Skin epidermis (tissue), 12 donors: ENCODE data around the gene TANC1.
A peak's percentile ranks its signal among the peaks of the same experiment; 100 is the strongest.
"Not testable (repeated sequence)": the region's sequence is repeated elsewhere in the genome, so short reads cannot be mapped to it uniquely, and the experiment has no call there.

Experiments used
- H3K27ac ChIP-seq, 21 experiments: fragments of 200-600 bp; sonication (generic) in 11 of 21; one replicate each; pipeline ENCODE4 v1.5.0; 2020; ENCODE audit warnings: mild to moderate bottlenecking in 3 of 21, inconsistent platforms in 2 of 21, moderate library complexity in 2 of 21
- H3K4me3 ChIP-seq, 7 experiments: fragments of 200-600 bp; sonication (generic) in 2 of 7; one replicate each; pipeline ENCODE4 v1.5.0; 2020; ENCODE audit warnings: inconsistent platforms in 2 of 7, mild to moderate bottlenecking in 2 of 7, moderate library complexity in 1 of 7

TANC1 gene

DNA sequence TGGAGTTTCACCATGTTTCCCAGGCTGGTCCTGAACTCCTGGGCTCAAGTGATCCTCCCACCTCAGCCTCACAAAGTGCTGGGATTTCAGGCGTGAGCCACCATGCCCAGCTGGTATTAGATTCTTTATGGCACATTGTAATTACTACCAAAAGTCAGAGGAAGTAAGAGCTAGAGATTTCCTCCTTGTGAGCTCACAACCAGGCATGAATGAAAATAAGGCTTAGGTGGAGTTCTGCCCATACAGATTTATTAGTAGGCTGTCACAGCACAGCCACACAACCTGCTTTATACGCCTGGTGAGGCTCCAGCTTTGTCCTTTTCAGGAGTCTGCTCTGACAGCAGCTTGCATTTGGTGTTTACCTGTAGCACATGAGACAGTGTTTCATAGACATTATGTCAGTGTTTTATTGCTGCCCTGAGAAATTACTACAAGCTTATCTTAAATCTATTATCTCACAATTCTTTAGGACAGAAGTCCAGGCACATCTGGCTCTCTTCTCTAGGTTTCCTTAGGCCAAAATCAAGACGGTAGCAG is 156.6 kb downstream of the TANC1 start:
- Histone ChIP-seq H3K27ac (peak overlapping the region in 20 of 21 experiments; percentile 46 to 89 (median 80)), H3K4me3 (no peak overlapping the region)

DNA sequence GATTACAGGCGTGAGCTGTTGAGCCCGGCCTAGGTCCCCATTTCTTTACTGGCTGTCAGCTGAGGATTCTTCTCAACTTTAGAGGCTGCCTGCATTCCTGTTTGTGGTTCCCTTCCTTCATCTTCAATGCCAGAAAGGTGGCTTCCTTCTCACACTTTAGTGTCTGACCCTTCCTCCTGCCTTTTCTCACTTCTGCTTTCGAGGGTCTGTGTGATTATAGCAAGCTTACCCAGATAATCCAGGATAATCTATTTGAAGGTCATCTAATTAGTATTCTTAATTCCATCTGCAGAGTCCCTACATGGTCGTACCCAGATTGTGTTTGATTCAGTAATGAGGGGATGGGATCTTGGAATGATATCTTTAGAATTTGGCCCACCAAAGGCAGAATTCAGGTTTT is 157.4 kb downstream of the TANC1 start:
- peak overlapping the region in 17 of 21 experiments; percentile 11 to 89 (median 81) for H3K27ac ChIP-seq

DNA sequence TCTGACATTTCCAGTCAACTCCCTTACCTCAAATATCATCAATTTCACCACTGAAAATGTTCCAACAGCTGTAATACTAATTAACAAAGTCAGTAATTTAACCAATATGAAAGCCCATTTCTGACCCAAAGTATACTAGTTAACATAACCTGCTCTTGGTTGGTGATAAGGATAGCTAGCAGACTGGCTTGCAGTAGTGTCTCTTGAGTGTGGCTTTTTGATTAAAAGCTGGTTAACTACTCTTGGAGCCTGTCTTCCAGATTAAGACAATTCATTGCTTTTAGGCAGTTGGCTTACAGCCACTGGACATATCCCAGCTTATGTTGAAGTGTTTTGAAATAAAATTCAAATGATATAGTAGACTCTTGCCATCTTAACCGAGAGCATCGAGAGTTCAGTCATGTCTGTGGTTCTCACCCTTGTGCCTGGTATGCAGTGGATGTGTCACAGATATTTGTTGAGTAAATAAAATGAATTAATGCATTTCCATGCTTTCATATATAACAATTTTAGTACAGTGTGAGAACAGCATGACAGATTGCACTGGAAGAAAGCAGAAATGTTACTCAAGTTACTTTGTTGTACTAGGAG is 158.1 kb downstream of the TANC1 start:
- H3K27ac ChIP-seq: peak overlapping the region in 9 of 21 experiments; percentile 11 to 89 (median 80)
- H3K4me3 ChIP-seq: no peak overlapping the region

More for the DNA sequence above, 157.4 kb downstream of the TANC1 start:
- H3K4me3 ChIP-seq: no peak overlapping the region

DNA sequence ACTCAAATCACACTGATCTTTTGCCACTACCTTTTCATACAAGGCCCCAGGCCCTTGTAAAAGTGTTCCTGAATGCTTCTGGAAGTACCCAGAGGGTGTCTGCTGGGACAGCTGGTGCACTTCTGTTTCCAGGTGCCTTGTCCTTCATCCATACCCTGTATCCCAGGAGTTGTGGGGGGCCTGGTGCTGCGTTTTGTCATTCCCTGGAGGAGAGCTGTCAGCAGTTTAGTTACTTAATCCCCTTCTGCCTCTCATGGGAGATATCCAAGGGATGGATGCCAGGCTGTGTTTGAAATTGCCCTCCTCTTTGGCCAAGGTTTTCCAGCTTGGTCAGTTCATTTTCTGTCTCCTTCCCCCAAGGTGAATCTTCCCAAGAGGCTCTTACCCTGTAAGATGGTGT is 159.8 kb downstream of the TANC1 start:
- Histone ChIP-seq H3K27ac (peak overlapping the region in 2 of 21 experiments; percentile 10 to 50), H3K4me3 (no peak overlapping the region)

DNA sequence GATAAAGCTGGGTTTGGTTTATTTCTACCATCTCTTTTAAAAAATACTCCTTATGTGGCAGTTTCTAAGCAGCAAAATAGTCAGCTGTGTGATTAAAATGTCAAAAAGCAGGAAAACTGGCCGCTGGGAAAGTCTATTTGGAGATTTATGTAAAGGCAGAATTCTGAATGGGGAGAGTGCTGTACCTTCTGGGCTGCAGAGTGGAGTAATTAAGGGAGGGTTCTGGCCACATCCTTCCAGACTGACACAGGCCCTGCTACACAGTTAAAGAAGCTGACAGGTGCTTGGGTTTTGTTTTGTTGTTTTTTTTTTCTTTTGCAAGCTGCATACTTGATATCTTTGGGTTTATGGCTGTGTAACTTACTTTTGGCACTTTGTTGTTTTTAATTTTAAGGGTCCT is 160.8 kb downstream of the TANC1 start:
- Histone ChIP-seq H3K27ac (peak overlapping the region in 2 of 21 experiments; percentile 55 to 75), H3K4me3 (no peak overlapping the region)

DNA sequence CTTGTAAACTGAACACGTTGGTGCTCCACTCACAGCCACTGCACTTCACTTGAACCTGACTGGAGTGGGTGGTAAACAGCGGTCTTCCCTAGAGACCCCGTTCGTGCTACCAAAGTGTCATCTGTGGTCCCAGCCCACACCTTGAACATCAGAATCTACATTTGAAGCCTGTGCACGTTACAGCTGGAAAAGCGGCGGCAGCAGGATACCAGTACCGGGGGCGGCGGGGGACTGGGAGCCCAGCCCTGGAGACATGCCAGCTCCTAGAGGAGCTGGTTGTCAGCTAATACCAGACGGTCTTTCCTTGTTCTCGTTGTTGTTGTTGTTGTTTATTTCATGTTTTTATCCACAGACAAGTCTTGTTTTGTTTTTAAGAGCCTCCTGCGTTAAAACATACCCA is 161.4 kb downstream of the TANC1 start:
- Histone ChIP-seq H3K4me3 (no peak overlapping the region), H3K27ac (peak overlapping the region in 4 of 21 experiments; percentile 54 to 75 (median 58))

DNA sequence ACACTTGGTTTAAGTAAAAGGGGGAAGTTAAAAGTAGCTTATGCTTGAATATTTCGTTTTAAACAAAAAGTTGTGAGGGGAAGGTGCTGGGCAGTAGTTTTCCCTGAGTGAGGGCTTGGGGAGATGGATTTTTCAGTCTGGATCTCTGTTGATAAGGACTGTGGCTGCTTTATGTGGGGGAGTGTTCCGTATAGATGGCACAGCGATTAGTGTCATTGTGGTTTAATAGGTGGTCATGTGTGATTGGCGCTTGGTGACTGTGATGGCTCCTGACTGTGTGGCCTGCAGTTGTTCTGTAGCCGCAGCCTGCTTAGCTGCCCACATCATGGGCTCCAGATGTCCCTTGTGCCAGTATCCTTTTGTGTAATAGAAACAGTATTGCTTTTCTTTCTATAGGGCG is 161.9 kb downstream of the TANC1 start:
- peak overlapping the region in 5 of 21 experiments; percentile 8 to 75 (median 57) for H3K27ac ChIP-seq
- no peak overlapping the region for H3K4me3 ChIP-seq

DNA sequence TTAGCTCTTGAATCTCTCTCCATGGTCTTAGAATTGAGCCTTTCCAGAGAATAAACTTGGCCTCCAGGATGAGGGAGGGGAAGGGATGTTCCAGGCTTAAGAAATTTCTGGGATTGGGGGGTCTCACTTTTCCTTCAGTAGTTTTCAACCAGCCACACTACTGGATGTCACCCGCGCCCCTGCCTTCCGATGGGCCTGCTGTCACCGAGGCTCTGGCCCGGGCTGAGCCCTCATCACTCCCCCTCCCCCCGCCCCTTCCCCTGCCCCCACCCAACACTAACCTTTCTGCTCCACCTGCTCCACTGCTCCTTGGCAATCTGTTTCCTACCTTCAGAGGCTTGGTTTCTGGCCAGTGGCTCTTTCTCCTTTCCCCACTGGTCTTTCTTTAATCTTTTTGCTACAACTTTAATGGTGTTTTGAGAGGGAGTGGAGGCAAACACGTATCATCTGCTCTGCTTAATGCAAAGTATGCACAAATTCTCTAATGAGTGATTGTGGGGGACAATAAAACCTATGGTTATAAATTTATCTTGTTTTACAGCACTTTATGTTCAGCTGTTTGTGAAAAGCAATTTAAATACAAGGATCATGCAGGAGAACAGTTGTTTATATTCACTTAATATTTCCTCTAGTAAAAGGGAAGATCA is 162.9 kb downstream of the TANC1 start:
- no peak overlapping the region for H3K4me3 ChIP-seq
- peak overlapping the region in 9 of 21 experiments; percentile 8 to 75 (median 57) for H3K27ac ChIP-seq

DNA sequence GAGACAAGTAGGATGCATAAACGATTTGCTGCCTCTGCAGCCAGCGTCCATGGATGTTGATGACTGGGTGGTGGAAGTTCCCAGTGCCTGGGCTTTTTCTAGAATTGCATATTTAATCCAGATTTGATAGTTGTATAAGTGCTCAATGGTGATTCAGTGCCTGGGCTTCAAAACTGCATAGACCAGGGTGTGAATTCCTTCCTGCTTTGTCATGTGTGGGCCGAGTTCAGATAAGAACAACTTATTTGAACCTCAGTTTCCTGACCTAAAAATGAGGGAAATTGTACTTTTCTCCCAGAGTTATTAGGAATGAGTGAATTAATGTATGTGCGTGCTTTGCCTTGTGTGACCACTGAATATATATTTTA is 163.5 kb downstream of the TANC1 start:
- Histone ChIP-seq H3K27ac (peak overlapping the region in 11 of 21 experiments; percentile 8 to 75 (median 57)), H3K4me3 (no peak overlapping the region)

DNA sequence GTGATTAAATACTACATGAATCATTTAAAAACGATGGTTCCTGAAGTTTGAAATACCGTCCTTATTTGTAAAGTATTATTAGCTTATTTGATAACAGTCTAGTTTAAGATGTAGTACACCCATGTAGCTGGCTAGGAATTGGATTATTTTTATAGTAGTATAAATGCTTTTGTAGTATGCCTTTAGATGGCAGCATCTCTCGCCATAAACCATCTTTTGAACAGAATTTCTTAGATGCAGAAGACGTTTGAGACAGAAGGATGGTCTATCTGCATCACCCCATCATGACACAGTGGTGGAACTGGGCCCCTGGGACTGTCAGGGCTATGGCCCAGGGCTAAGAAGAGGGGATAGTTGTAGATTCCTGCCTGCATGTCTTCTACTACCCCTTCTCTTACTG is 165.4 kb downstream of the TANC1 start:
- Histone ChIP-seq H3K27ac (peak overlapping the region in 7 of 21 experiments; percentile 10 to 93 (median 36)), H3K4me3 (no peak overlapping the region)

DNA sequence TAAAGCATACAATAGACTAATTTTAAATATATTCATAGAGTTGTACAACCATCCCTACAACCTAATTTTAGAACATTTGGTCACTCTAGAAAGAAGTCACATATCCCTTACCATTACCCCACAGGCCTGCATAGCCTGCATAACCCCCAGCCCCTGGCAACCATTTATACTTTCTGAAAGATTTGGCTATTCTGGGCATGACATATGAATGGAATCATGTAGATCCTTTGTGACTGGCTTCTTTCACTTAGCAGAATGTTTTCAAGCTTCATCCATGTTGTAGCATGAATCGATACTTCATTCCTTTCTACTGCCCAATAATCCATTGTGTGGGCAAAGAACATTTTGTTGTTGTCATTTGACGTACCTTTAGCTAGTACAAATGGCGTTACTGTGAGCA is 166.5 kb downstream of the TANC1 start:
- Histone ChIP-seq H3K4me3 (no peak overlapping the region), H3K27ac (peak overlapping the region in 16 of 21 experiments; percentile 35 to 93 (median 72))

DNA sequence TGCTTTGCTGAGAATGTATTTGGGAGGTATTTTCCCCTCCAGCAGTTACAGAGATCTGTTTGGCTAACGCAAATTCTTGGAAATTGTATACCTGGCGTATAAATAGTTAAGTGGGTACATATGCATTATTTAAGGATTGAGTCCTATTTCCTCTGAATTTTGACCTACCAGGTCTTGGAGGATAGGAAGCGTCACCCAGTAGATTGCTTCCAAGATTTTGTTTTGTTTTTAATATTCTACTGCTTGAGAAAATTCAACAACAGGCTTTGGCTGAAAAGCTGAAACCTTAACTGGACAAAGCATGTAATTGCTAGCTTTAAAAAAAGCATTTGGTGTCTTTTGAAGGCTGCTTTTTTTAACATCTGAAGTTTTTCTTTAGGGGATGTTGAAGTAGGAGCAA is 168.0 kb downstream of the TANC1 start:
- peak overlapping the region in 15 of 21 experiments; percentile 23 to 86 (median 66) for H3K27ac ChIP-seq

DNA sequence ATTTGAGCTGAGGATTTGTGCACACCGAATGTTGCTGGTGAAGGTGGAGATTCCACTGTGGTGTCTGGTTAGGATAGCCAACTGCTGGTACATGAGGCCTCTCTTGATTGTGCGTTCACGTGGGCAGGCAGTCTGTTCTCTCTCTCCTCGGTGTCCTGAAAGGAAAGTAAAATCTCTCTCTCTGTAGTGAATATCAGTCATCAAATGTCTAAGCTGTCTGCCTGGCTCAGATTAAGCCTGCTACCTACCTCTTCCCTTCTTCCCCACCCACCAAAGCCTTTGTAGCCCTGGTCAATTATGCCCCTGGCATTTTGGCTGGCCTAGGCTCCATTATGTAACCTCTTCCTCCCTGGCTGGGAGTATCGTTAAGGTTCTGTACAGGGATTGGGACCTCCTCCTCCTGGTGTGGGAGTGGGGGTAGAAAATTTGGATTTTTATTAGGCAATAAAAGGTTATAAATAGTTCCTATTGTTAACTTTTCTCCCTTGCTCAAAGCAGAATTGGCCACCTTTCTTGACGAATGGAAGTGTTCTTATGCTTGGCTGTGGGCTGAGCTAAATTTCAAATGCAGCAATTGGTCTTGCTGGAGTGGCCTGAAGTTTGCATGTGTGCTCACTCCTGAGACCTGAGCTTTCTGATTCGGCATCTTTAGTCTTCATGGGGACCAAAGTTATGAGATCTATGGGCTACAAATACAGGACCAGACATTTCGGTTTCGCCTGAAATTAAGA is 169.2 kb downstream of the TANC1 start:
- Histone ChIP-seq H3K4me3 (peak overlapping the region in 1 of 7 experiments; percentile 23), H3K27ac (peak overlapping the region in 20 of 21 experiments; percentile 26 to 86 (median 64))

More for the DNA sequence above, 168.0 kb downstream of the TANC1 start:
- no peak overlapping the region for H3K4me3 ChIP-seq

DNA sequence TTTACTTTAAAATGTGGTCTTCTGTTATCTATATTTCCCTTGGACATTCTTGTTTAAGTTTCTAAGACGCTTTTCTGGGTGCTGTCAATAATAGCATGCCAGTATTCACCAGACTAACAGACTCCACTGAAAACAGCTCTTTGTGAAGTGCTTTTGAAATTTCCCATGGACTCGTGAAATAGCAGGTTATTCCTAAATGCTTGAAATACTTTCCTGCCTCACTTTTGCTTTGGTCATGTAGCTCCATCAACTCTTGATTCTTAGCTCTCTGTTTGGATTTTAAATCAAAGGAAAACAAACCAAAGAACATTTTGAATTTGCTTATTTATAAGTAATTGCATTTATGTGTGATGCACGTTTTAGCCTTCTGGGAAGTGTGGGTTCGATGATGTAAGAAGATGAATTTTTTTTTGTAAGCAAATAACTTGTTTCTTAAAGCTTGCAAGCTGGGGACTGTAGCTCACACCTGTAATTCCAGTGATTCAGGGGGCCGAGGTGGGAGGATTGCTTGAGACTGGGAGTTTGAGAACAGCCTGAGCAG is 170.3 kb downstream of the TANC1 start:
- Histone ChIP-seq H3K27ac (peak overlapping the region in 13 of 21 experiments; percentile 15 to 86 (median 76)), H3K4me3 (peak overlapping the region in 2 of 7 experiments; percentile 4 to 23)

DNA sequence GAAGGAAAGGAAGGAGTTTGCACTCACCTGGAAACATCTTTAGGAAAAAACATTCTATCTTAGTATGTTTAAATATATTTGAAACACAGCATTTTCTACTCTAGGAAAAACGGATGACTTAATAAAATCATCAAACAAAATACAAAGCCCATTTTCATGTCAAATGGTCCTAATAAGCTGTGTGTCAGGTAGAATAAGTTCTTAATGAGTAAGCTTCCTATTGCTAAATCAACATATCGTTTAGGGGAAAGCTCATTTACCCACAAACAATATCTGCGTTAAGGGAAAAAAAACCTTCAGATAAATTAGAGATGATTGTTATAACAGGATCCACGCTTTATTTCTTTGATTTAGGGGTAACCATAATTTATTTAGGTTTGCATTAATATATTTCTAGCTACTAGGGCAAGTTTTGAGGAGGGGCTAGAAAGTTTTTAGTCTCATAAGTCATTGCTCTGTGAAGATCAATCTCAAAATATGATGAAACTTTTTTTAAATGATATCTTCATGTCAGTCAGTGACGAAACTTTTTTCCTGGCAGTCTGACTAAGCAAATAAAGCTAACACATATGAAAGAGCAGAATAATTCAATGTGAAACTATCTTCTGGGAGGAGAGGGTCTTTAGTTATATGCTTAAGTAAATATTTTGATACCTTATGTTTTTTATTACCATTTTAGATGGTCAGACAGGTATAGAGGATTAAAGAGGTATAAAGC is 170.9 kb downstream of the TANC1 start:
- Histone ChIP-seq H3K4me3 (peak overlapping the region in 1 of 7 experiments; percentile 23), H3K27ac (peak overlapping the region in 11 of 21 experiments; percentile 15 to 86 (median 66))

DNA sequence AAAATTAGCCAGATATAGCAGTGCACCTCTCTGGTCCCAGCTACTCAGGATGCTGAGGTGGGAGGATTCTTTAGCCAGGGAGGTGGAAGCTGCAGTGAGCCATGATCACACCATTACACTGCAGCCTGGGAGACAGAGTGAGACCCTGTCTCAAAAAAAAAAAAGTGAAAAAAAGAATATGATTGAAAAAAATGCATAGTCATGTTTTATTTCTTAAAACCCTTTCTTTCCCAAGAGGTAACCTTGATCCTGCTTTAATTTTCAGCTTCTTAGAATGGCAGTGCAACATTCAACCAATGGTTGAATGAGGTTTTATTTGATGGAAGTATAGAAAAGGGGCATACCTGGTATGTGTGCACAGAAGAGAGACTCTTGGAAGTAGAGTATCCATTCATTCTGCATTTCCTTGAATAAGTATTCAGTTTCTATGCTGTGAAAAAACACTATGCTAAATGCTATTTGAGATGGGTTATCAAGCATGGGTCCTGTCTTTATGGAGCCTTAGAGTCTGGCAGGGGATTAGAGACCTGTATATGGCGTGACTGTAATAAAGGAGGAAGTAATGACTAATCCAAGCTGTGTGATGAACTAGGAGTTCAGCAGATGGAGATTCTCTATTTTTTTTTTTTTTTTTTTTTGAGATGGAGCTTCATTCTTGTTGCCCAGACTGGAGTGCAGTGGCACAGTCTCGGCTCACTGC is 171.8 kb downstream of the TANC1 start:
- no peak overlapping the region for H3K4me3 ChIP-seq

DNA sequence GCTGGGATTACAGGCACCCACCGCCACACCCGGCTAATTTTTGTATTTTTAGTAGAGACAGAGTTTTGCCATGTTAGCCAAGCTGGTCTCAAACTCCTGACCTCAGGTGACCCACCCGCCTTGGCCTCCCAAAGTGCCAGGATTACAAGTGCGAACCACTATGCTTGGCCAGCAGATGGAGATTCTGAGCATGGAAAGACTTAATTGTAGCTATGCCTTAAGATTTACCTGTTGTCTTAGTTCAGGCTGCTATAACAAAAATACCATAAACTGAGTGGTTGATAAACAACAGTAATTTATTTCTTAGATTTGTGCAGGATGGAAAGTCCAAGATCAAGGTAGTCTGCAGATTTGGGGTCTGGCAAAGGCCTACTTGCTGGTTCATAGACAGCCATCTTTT is 172.4 kb downstream of the TANC1 start:
- H3K27ac ChIP-seq: peak overlapping the region in 1 of 21 experiments; percentile 24
- not testable (repeated sequence) for H3K4me3 ChIP-seq

More for the DNA sequence above, 171.8 kb downstream of the TANC1 start:
- peak overlapping the region in 10 of 21 experiments; percentile 5 to 80 (median 39) for H3K27ac ChIP-seq

DNA sequence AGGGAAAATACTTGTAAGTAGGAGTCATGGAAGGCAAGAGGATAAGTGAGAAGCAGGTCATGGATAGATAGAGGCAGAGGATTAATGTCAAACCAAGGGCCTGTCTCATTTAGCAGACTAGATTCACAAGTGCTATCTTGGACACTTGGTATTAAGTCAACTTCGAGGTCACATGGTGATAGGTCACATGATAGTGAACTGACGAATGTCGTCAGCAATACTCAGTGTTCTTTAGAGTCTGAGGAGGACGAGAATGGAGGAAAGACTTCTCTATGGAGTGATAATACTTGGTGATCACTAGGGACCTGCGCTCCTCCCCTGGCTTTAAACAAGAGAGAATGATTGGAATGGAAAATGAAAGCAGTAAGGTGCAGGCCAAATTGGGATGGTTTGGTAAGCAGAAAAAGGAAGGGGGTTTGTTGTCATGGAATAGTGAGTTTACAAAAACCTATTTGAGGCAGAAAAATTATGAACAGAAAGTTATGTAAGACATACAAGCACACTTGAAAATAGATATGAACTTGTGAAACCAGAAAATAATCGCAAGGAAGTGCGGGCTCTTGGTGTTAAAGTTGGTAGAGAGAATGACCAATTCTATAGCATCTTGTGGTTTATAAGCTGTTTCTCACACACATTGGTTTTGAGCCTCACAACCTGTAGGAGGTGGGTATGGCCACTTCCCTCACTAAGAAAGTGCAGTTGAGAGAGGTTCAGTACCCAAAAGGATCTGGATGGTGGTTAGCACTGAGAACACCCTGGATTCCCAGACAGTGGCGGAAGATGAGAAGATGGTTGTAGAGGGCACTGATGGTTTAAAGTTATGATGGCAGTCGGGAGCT is 176.6 kb downstream of the TANC1 start:
- H3K27ac ChIP-seq: peak overlapping the region in 7 of 21 experiments; percentile 8 to 84 (median 74)
- no peak overlapping the region for H3K4me3 ChIP-seq
